IPS-NIHi11 (cell line): ENCODE results near the gene FMC1.
"Not testable (repeated sequence)": the region's sequence is repeated elsewhere in the genome, so short reads cannot be mapped to it uniquely, and the experiment has no call there.

Experiments
- DNase-seq: peaks from one replicate; pipeline ENCODE4 v3.0.0; 2012; ENCODE audit warnings: mixed read lengths, low spot score

The FMC1 gene

GRCh38 chr7:139340037-139340807, 915 bp upstream of the FMC1 start:
- DNase-seq, result peak; percentile 91

GRCh38 chr7:139340808-139341057, 404 bp upstream of the FMC1 start:
- no peak for DNase-seq

GRCh38 chr7:139341776-139342226, 664 bp downstream of the FMC1 start:
- peak; percentile 83 for DNase-seq

- DNase-seq, result no peak
Measured at GRCh38 chr7:139345042-139345441, 3.9 kb downstream of the FMC1 start.

GRCh38 chr7:139351027-139351426, 9.9 kb downstream of the FMC1 start:
- no peak for DNase-seq

- no peak for DNase-seq
Measured at GRCh38 chr7:139354729-139355128, 13.6 kb downstream of the FMC1 start.

- no peak for DNase-seq
Measured at GRCh38 chr7:139355320-139355719, 14.2 kb downstream of the FMC1 start.

GRCh38 chr7:139357729-139358506, 16.8 kb downstream of the FMC1 start:
- DNase-seq, result not testable (repeated sequence)

GRCh38 chr7:139358541-139359365, 17.6 kb downstream of the FMC1 start:
- peak; percentile 32 for DNase-seq

- peak; percentile 89 for DNase-seq
Measured at GRCh38 chr7:139359366-139360209, 18.5 kb downstream of the FMC1 start, which contains the start of gene LUC7L2. Gene LUC7L2, plus strand, starts transcription at chr7:139359894. Its CDS starts 368 bp downstream, at chr7:139360262.

GRCh38 chr7:139360210-139360947, 19.2 kb downstream of the FMC1 start:
- DNase-seq, result peak; percentile 96

- no peak for DNase-seq
Measured at GRCh38 chr7:139360948-139361307, 19.8 kb downstream of the FMC1 start.

- DNase-seq, result no peak
Measured at GRCh38 chr7:139361523-139361922, 20.4 kb downstream of the FMC1 start.

- DNase-seq, result peak; percentile 67
Measured at GRCh38 chr7:139362302-139362701, 21.2 kb downstream of the FMC1 start.

- DNase-seq, result peak; percentile 7
Measured at GRCh38 chr7:139362981-139363380, 21.8 kb downstream of the FMC1 start.

- DNase-seq, result no peak
Measured at GRCh38 chr7:139365336-139365735, 24.2 kb downstream of the FMC1 start.

GRCh38 chr7:139366400-139366799, 25.3 kb downstream of the FMC1 start:
- DNase-seq, result no peak

GRCh38 chr7:139367438-139368155, 26.5 kb downstream of the FMC1 start:
- no peak for DNase-seq

GRCh38 chr7:139370301-139370942, 29.3 kb downstream of the FMC1 start:
- no peak for DNase-seq

- DNase-seq, result peak; percentile 10
Measured at GRCh38 chr7:139370943-139371313, 29.8 kb downstream of the FMC1 start.
